ENCODE data around the gene ZFAND5. TPM values are rescaled to one million over a fixed set of nuclear protein-coding genes. Genes with fewer than 3 reads are reported as not detected.

Gene ZFAND5
- total and polyA plus RNA-seq, 2 of the 13 experiments (the other 11 are each of a cell fraction or from before 2014, with no cell fraction given): 53.4 to 60.2 TPM

DNA sequence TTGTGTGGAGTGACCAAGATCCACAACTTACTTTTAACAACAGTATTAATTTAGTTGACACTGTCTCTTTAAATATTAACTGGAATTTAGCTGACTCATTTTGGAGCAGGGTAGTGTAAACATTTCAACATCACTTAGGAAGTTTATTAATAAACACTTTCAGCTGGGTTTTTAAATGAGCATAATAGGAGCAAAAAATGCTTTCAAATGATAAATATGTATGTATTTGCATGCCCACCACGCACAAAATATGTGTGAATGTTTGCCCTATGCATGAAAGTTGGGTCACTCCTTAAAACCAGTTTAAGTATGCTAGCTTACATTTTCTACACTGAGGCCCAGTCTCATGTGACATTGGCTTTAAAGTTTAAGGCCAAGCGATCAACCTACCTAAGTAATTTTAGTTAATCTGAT lies 2.9 kb downstream of the ZFAND5 start (continued):
- no peak for TF ChIP-seq MAF1 (CRISPR knock-in tag; IDR thresholded peaks at IDR 0.05; ENCODE audit: borderline replicate concordance)
- no peak for TF ChIP-seq ZNF777 (CRISPR knock-in tag; IDR thresholded peaks at IDR 0.05)
- TF ChIP-seq FOXA3 (CRISPR knock-in tag; IDR thresholded peaks at IDR 0.05): peak; percentile 67
- TF ChIP-seq, protein P1, sequence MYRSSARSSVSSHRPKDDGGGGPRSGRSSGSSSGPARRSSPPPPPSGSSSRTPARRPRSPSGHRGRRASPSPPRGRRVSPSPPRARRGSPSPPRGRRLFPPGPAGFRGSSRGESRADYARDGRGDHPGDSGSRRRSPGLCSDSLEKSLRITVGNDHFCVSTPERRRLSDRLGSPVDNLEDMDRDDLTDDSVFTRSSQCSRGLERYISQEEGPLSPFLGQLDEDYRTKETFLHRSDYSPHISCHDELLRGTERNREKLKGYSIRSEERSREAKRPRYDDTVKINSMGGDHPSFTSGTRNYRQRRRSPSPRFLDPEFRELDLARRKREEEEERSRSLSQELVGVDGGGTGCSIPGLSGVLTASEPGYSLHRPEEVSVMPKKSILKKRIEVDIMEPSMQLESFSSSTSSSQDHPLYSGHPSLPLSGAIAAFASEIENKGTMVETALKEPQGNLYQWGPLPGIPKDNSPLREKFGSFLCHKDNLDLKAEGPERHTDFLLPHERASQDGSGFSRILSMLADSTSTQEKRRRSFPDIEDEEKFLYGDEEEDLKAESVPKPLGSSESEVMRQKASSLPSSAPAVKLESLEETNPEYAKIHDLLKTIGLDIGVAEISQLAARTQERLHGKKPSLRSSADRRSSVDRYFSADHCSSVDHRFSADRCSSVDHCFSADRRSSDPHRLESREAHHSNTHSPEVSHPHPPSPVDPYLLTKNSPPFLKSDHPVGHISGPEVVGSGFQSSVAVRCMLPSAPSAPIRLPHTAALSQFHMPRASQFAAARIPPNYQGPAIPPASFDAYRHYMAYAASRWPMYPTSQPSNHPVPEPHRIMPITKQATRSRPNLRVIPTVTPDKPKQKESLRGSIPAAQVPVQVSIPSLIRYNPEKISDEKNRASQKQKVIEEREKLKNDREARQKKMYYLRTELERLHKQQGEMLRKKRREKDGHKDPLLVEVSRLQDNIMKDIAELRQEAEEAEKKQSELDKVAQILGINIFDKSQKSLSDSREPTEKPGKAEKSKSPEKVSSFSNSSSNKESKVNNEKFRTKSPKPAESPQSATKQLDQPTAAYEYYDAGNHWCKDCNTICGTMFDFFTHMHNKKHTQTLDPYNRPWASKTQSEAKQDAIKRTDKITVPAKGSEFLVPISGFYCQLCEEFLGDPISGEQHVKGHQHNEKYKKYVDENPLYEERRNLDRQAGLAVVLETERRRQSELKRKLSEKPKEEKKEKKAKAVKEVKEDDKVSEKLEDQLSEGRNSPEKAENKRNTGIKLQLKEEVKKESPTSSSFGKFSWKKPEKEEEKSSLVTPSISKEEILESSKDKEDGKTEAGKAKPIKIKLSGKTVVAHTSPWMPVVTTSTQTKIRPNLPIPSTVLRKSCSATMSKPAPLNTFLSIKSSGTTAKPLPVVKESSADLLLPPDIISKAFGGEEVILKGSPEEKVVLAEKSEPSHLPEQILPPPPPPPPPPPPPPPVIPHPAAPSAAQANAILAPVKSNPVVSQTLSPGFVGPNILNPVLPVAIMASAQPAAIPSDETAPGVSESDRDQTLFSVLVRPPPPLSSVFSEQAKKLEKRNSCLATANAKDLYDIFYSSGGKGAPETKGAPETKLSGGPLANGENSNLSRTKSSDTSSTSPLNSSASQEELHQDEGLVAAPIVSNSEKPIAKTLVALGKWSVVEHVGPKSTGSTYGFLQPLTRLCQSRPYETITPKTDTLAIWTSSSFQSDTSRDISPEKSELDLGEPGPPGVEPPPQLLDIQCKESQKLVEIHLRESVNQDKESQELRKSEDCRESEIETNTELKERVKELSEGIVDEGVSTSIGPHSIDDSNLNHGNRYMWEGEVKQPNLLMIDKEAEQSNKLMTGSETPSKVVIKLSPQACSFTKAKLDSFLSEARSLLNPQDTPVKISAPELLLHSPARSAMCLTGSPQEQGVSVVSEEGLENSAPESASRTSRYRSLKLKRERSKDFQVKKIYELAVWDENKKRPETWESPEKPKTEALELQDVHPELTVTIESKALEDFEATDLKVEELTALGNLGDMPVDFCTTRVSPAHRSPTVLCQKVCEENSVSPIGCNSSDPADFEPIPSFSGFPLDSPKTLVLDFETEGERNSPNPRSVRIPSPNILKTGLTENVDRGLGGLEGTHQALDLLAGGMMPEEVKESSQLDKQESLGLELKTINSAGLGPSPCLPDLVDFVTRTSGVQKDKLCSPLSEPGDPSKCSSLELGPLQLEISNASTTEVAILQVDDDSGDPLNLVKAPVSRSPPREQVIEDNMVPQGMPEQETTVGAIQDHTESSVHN (CRISPR knock-in tag; IDR thresholded peaks at IDR 0.05): no peak
- no peak for TF ChIP-seq ZNF562 (CRISPR knock-in tag; IDR thresholded peaks at IDR 0.05; ENCODE audit: borderline replicate concordance)
- no peak for TF ChIP-seq SPEN (CRISPR knock-in tag; IDR thresholded peaks at IDR 0.05; ENCODE audit: low read depth)
- no peak for TF ChIP-seq ZNF75D (CRISPR knock-in tag; IDR thresholded peaks at IDR 0.05; ENCODE audit: borderline replicate concordance)
- TF ChIP-seq TBX3 (IDR thresholded peaks at IDR 0.05; ENCODE audit: borderline replicate concordance): 0 out of 2 replicates have a peak, but pooled peaks have one; percentile 17
- TF ChIP-seq PCBP1 (IDR thresholded peaks at IDR 0.05; ENCODE audit: borderline replicate concordance, low read depth, low read length): no peak
- TF ChIP-seq, protein P2, sequence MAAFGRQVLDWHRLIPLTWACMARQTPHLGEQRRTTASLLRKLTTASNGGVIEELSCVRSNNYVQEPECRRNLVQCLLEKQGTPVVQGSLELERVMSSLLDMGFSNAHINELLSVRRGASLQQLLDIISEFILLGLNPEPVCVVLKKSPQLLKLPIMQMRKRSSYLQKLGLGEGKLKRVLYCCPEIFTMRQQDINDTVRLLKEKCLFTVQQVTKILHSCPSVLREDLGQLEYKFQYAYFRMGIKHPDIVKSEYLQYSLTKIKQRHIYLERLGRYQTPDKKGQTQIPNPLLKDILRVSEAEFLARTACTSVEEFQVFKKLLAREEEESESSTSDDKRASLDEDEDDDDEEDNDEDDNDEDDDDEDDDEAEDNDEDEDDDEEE (CRISPR knock-in tag; IDR thresholded peaks at IDR 0.05): no peak
- no peak for TF ChIP-seq ZNF317 (CRISPR knock-in tag; IDR thresholded peaks at IDR 0.05)
- no peak for TF ChIP-seq HNRNPL (IDR thresholded peaks at IDR 0.05; ENCODE audit: low read depth, low read length)
- no peak for TF ChIP-seq RXRB (CRISPR knock-in tag; IDR thresholded peaks at IDR 0.05; ENCODE audit: borderline replicate concordance)
- TF ChIP-seq, protein P3, sequence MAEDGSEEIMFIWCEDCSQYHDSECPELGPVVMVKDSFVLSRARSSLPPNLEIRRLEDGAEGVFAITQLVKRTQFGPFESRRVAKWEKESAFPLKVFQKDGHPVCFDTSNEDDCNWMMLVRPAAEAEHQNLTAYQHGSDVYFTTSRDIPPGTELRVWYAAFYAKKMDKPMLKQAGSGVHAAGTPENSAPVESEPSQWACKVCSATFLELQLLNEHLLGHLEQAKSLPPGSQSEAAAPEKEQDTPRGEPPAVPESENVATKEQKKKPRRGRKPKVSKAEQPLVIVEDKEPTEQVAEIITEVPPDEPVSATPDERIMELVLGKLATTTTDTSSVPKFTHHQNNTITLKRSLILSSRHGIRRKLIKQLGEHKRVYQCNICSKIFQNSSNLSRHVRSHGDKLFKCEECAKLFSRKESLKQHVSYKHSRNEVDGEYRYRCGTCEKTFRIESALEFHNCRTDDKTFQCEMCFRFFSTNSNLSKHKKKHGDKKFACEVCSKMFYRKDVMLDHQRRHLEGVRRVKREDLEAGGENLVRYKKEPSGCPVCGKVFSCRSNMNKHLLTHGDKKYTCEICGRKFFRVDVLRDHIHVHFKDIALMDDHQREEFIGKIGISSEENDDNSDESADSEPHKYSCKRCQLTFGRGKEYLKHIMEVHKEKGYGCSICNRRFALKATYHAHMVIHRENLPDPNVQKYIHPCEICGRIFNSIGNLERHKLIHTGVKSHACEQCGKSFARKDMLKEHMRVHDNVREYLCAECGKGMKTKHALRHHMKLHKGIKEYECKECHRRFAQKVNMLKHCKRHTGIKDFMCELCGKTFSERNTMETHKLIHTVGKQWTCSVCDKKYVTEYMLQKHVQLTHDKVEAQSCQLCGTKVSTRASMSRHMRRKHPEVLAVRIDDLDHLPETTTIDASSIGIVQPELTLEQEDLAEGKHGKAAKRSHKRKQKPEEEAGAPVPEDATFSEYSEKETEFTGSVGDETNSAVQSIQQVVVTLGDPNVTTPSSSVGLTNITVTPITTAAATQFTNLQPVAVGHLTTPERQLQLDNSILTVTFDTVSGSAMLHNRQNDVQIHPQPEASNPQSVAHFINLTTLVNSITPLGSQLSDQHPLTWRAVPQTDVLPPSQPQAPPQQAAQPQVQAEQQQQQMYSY (CRISPR knock-in tag; IDR thresholded peaks at IDR 0.05): no peak
- no peak for TF ChIP-seq ATF7 (IDR thresholded peaks at IDR 0.05)
- TF ChIP-seq ATF7 (CRISPR knock-in tag; IDR thresholded peaks at IDR 0.05): no peak
- TF ChIP-seq CHCHD3 (CRISPR knock-in tag; IDR thresholded peaks at IDR 0.05): no peak
- TF ChIP-seq ATF1 (CRISPR knock-in tag; IDR thresholded peaks at IDR 0.05): no peak
- TF ChIP-seq FOXP1 (IDR thresholded peaks at IDR 0.05): no peak
- TF ChIP-seq FOXP1 (CRISPR knock-in tag; IDR thresholded peaks at IDR 0.05): peak; percentile 76

Data from HepG2 (cell line).